Thoracic aorta (tissue), 2 donors: ENCODE data around the gene RAP1GAP2. TPM values are rescaled to one million over a fixed set of nuclear protein-coding genes. Genes with fewer than 3 reads are reported as not detected.
"Not testable (repeated sequence)": the region's sequence is repeated elsewhere in the genome, so short reads cannot be mapped to it uniquely, and the experiment has no call there.

Source experiments
- ATAC-seq: fragments of 150-250 bp; one replicate; pipeline ENCODE4 v1.8.0; 2017; ENCODE audit warnings: low read depth; ENCODE audit not compliant: insufficient number of reproducible peaks, low FRiP score
- DNase-seq: peaks from one replicate; pipeline ENCODE4 v3.0.0-alpha.2; 2020; ENCODE audit warnings: low spot score
- H3K27ac ChIP-seq, 2 donors: fragments of 200-600 bp; sonication (generic); 1 replicate in 1 of 2; 2 replicates in 1 of 2; pipeline ENCODE4 v1.5.1; 2016; ENCODE audit warnings: mild to moderate bottlenecking in 2 of 2, moderate library complexity in 2 of 2
- H3K27me3 ChIP-seq: fragments of 200-600 bp; sonication (generic); replicated peaks from 2 replicates; pipeline ENCODE4 v1.6.0; 2016; ENCODE audit warnings: mild to moderate bottlenecking; ENCODE audit not compliant: insufficient read depth
- H3K36me3 ChIP-seq: fragments of 200-600 bp; sonication (generic); one replicate; pipeline ENCODE4 v1.5.1; 2016
- H3K4me1 ChIP-seq, 2 donors: fragments of 200-600 bp; sonication (generic); 1 replicate in 1 of 2; 2 replicates in 1 of 2; pipeline versions ENCODE4 v1.5.1 to v1.6.0; 2016; ENCODE audit warnings: low read depth in 2 of 2, mild to moderate bottlenecking in 1 of 2; ENCODE audit not compliant: control insufficient read depth in 1 of 2
- H3K4me3 ChIP-seq: fragments of 200-600 bp; sonication (generic); 2 replicates; pipeline ENCODE4 v1.5.1; 2016; ENCODE audit warnings: mild to moderate bottlenecking
- H3K9me3 ChIP-seq: fragments of 200-600 bp; sonication (generic); 2 replicates; pipeline ENCODE4 v1.5.1; 2016
- total RNA-seq, 2 donors: library from RNA; depleted of rRNA; stranded (reverse); fragments of >200 nt; gene quantifications; one replicate each; pipeline versions ENCODE4 v1.1.0 to v1.2.3, GENCODE V29; 2016
- TF ChIP-seq, protein P1 (sequence below): fragments of 200-600 bp; sonication (generic); IDR thresholded peaks from one replicate; pipeline ENCODE4 v1.5.1; 2019; ENCODE audit warnings: antibody characterized with exemption

The RAP1GAP2 gene
- total RNA-seq, 2 donors from 2014 or later, result 10.0 to 12.4 TPM

DNA sequence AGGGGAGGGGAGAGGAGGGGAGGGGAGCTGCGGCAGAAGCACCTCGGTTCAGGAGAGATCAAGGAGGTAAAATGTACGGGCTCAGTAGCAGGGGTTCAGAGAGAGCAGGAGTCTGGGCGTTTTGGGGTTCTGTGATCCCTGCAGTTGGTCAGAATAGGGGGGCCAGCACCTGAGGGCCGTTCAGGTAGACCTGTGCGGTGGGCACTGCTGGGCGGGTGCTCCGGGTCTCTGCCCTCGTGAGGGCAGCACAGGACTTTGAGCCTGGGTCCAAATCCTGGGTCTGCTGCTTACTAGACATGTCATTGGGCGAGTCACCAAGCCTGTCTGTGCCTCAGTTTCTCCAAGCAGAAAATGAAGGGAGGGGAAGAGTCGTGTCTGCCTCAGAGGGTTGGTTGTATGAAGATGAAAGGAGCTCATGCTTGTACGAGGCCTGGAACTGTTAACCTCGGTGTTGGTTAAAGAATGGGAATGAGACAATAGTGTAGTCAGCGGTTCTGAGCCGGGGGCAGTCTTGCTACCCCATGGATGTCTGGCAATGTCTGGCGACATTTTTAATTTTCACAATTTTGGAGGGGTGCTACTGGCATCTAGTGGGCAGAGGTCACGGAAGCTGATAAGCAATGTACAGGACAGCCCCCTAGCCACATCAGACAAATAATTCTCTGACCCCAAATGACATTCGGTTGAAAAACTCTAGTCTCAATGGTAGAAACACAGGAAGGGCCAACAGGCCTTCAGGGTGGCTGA, 231.7 kb downstream of the RAP1GAP2 start:
- H3K27ac ChIP-seq, result no peak overlapping the region
- TF ChIP-seq, protein P1, sequence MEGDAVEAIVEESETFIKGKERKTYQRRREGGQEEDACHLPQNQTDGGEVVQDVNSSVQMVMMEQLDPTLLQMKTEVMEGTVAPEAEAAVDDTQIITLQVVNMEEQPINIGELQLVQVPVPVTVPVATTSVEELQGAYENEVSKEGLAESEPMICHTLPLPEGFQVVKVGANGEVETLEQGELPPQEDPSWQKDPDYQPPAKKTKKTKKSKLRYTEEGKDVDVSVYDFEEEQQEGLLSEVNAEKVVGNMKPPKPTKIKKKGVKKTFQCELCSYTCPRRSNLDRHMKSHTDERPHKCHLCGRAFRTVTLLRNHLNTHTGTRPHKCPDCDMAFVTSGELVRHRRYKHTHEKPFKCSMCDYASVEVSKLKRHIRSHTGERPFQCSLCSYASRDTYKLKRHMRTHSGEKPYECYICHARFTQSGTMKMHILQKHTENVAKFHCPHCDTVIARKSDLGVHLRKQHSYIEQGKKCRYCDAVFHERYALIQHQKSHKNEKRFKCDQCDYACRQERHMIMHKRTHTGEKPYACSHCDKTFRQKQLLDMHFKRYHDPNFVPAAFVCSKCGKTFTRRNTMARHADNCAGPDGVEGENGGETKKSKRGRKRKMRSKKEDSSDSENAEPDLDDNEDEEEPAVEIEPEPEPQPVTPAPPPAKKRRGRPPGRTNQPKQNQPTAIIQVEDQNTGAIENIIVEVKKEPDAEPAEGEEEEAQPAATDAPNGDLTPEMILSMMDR, result no peak
- no peaks in the 10 kb centered on the region for H3K4me1 ChIP-seq
- no peaks in the 10 kb centered on the region for H3K9me3 ChIP-seq
- no peaks in the 10 kb centered on the region for H3K36me3 ChIP-seq
- H3K4me3 ChIP-seq, result no peak overlapping the region
- ATAC-seq, result no peak
- H3K27me3 ChIP-seq, result no peaks in the 10 kb centered on the region
- no peak for DNase-seq

DNA sequence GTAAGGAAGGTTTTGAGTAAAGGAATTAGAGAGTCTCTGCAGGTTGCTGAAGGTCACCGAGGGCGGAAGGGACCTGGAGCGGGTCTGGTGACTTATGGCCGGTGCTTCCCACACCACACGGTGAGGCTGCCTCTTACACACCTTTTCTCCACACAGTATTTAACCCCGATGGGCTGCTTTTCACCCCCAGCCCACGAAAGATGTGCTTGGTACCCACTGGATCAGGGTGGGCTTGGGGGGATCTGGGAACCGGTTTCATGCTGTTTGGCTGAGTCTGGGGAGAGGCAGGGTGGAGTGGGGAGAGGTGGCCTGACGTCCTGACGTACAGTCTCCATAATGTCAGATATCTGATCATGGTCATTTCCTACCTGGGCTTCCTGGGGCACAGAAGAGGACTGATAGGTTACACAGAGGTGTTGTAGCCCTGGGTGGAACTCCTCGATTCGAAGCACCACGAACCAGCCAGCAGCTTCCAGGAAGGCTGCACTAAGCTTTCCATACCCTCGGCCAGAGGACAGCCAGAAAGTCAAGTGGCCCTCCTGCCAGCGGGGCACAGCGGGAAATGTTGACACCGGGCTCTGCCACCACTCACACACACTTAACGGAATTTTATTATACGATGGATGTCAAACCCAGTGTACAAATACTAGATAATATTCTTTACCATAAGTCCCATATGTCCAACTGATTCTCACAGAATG, 233.1 kb downstream of the RAP1GAP2 start:
- ATAC-seq (no peak), DNase-seq (no peak)
- TF ChIP-seq, protein P1, result no peak
- H3K9me3 ChIP-seq, result no peaks in the 10 kb centered on the region
- no peaks in the 10 kb centered on the region for H3K4me1 ChIP-seq
- no peaks in the 10 kb centered on the region for H3K36me3 ChIP-seq
- H3K27me3 ChIP-seq, result no peaks in the 10 kb centered on the region
- no peak overlapping the region for H3K4me3 ChIP-seq
- no peak overlapping the region for H3K27ac ChIP-seq

DNA sequence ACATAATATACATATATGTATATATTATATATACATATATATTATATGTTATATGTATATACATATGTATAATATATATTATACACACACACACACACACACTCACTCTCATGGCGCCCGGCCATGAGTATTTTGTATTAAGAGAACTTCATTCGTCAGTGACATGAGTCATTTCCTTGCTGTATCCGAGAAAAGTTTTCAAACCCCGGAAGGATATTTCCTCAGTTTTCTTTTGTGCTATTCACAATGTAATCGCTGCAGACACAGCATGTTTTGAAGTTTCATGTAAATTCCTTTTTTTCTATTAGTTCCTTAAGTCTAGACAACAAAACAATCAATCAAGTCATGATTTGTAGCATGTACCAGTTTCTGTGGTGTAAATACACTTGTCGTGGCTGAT, 233.9 kb downstream of the RAP1GAP2 start:
- H3K27ac ChIP-seq, result no peak overlapping the region
- H3K9me3 ChIP-seq, result no peaks in the 10 kb centered on the region
- TF ChIP-seq, protein P1, result no peak
- ATAC-seq, result no peak
- no peaks in the 10 kb centered on the region for H3K4me1 ChIP-seq
- H3K36me3 ChIP-seq, result no peaks in the 10 kb centered on the region
- H3K4me3 ChIP-seq, result no peak overlapping the region
- H3K27me3 ChIP-seq, result no peaks in the 10 kb centered on the region
- DNase-seq, result no peak

DNA sequence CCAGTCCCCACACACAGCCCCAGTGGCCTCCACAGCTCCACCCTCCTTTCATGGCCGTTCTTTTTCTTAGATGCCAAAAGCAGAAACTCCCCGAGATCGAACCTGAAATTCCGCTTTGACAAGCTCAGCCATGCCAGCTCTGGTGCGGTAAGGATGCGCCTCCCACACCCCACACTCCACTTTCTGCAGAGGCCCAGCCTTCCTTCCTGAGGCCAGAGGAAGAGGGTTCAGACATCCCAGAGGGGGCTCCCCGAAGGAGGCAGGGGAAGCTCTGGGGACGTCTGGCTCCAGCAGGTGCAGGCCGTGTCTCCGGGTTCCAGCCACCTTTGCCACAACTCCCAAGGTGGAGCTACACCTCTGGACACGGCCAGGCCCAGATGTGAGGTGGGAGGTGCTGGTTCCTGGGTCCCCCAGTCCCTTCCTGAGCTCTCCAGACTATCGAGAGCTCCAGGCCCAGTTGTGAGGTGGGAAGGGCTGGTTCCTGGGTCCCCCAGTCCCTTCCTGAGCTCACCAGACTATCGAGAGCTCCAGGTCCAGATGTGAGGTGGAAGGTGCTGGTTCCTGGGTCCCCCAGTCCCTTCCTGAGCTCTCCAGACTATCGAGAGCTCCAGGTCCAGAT, 234.7 kb downstream of the RAP1GAP2 start:
- not testable (repeated sequence) for H3K27me3 ChIP-seq, H3K4me3 ChIP-seq, H3K36me3 ChIP-seq, DNase-seq, H3K9me3 ChIP-seq, H3K4me1 ChIP-seq, H3K27ac ChIP-seq, ATAC-seq

DNA sequence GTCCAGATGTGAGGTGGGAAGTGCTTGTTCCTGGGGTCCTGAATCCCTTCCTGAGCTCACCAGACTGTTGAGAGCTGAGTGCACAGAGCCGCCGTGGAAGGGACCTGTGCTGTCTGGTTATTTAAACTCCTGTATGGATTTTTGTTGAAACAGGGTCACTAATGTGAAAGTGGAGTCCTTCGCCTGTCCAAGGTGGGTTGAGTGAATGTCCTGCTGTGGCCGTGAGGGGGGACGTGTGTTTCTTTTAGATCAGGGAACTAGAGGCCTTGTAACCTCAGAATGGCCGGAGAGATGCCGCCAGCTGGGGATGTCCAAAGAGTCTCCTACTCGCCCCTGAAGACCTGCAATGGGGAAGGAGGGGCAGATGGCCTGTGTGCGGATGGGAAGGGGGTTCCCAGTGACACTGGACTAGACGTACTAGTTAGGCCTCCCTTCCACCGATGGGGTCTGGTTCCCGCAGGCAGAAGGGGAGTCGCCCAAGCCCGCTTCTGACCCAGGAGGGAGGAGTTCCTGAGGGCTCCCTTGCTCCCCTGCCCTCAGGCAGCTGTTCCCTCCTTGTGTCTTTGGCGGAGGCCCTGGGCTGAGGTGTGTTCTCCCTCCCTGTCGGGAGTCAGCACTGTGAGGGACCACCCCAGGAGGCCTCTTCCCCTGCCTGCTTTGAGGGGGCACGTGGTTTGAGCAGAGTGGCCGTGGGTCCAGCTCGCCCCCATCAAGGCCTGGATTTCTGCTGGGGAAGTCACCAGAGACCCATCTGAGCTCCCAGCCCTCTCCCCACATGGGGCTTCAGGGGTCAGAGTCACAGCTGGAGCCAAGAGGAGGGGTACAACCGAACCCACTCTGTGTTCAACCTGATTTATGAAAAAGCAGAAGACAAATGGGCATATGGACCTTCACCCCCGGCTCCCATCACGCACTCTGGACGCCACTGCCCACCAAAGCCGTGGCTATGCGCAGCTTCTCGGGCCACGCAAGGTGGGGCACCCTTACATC, 236.3 kb downstream of the RAP1GAP2 start:
- ATAC-seq, result no peak
- H3K9me3 ChIP-seq, result no peaks in the 10 kb centered on the region
- no peak for DNase-seq
- no peaks in the 10 kb centered on the region for H3K4me1 ChIP-seq
- H3K27me3 ChIP-seq, result no peaks in the 10 kb centered on the region
- TF ChIP-seq, protein P1, result no peak
- H3K27ac ChIP-seq, result no peak overlapping the region
- no peak overlapping the region for H3K4me3 ChIP-seq
- H3K36me3 ChIP-seq, result no peaks in the 10 kb centered on the region
